Left ventricle myocardium inferior (tissue), 1 donor: ENCODE measurements around the gene SMG6. TPM values are rescaled to one million over a fixed set of nuclear protein-coding genes. Genes with fewer than 3 reads are reported as not detected.

Experiments used
- DNase-seq: peaks from one replicate; pipeline ENCODE4 v3.0.0-alpha.2; 2020
- H3K27ac ChIP-seq: fragments of 200-600 bp; replicated peaks from 2 replicates; pipeline ENCODE4 v1.8.0; 2021
- H3K27me3 ChIP-seq: fragments of 200-600 bp; 2 replicates; pipeline ENCODE4 v1.8.0; 2021; ENCODE audit warnings: low read depth
- H3K36me3 ChIP-seq: fragments of 200-600 bp; 2 replicates; pipeline ENCODE4 v1.8.0; 2021
- H3K4me1 ChIP-seq: fragments of 200-600 bp; 2 replicates; pipeline ENCODE4 v1.8.0; 2021
- H3K4me3 ChIP-seq: fragments of 200-600 bp; 2 replicates; pipeline ENCODE4 v1.8.0; 2021; ENCODE audit warnings: mild to moderate bottlenecking, moderate library complexity
- H3K9me3 ChIP-seq: fragments of 200-600 bp; replicated peaks from 2 replicates; pipeline ENCODE4 v1.8.0; 2021
- CTCF ChIP-seq: fragments of 200-600 bp; IDR thresholded peaks from 2 replicates; pipeline ENCODE4 v1.8.0; 2021; ENCODE audit warnings: antibody characterized with exemption, mild to moderate bottlenecking, borderline replicate concordance
- intact Hi-C: fragments of 100-400 bp; cut with micrococcal nuclease; formaldehyde crosslinking; loops from one replicate; pipeline ENCODE4 v1.11.0; 2022
- total RNA-seq: library from RNA; stranded (reverse); fragmentation: NEBNext Ultra II Directional; extraction: Animal tissue kit (Norgen Biotek cat#: 25700); gene quantifications from one replicate; pipeline ENCODE4 v1.2.1, GENCODE V29; 2021
- donor health status: DM: no; HTN: yes; CAD: no; lungs with severe emphysema.

The SMG6 gene
- total RNA-seq, 1 donor from 2014 or later = 22.1 TPM

- TF ChIP-seq CTCF = no peak
- Histone ChIP-seq H3K27ac (peak overlapping the region; percentile 93), H3K27me3 (no peaks in the 10 kb centered on the region), H3K9me3 (no peaks in the 10 kb centered on the region), H3K4me1 (peaks cover 98% of the 10 kb centered on the region), H3K4me3 (no peak overlapping the region), H3K36me3 (peaks cover 6% of the 10 kb centered on the region)
- intact Hi-C loops = no loop called here
- no peak for DNase-seq
Measured at GRCh38 chr17:2086306-2086705, 217.3 kb downstream of the SMG6 start.

- intact Hi-C loops = no loop called here
- TF ChIP-seq CTCF = no peak
- H3K27ac ChIP-seq = peak overlapping the region; percentile 93
- H3K27me3 ChIP-seq = no peaks in the 10 kb centered on the region
- H3K4me3 ChIP-seq = no peak overlapping the region
- peaks cover 91% of the 10 kb centered on the region for H3K4me1 ChIP-seq
- H3K9me3 ChIP-seq = no peaks in the 10 kb centered on the region
- peak; percentile 76 for DNase-seq
- peaks cover 13% of the 10 kb centered on the region for H3K36me3 ChIP-seq
Measured at GRCh38 chr17:2085648-2085949, 218.0 kb downstream of the SMG6 start.

- Histone ChIP-seq H3K4me1 (peaks cover 85% of the 10 kb centered on the region), H3K27me3 (no peaks in the 10 kb centered on the region), H3K4me3 (no peak overlapping the region), H3K9me3 (no peaks in the 10 kb centered on the region), H3K27ac (peak overlapping the region; percentile 93), H3K36me3 (peaks cover 19% of the 10 kb centered on the region)
- intact Hi-C loops = no loop called here
- no peak for DNase-seq
- TF ChIP-seq CTCF = no peak
Measured at GRCh38 chr17:2084766-2085647, 218.6 kb downstream of the SMG6 start.

- Histone ChIP-seq H3K27me3 (no peaks in the 10 kb centered on the region), H3K9me3 (no peaks in the 10 kb centered on the region), H3K4me1 (peaks cover 77% of the 10 kb centered on the region), H3K27ac (peak overlapping the region; percentile 93), H3K36me3 (peaks cover 27% of the 10 kb centered on the region), H3K4me3 (no peak overlapping the region)
- DNase-seq = peak; percentile 71
- no peak for TF ChIP-seq CTCF
- intact Hi-C loops = no loop called here
Measured at GRCh38 chr17:2084036-2084765, 219.4 kb downstream of the SMG6 start.

- intact Hi-C loops = no loop called here
- Histone ChIP-seq H3K27me3 (no peaks in the 10 kb centered on the region), H3K36me3 (peaks cover 29% of the 10 kb centered on the region), H3K9me3 (no peaks in the 10 kb centered on the region), H3K4me3 (no peak overlapping the region), H3K4me1 (peaks cover 71% of the 10 kb centered on the region), H3K27ac (peak overlapping the region; percentile 93)
- no peak for TF ChIP-seq CTCF
- no peak for DNase-seq
Measured at GRCh38 chr17:2083613-2084035, 220.0 kb downstream of the SMG6 start.
